ENCODE data around the gene MYBPC1. TPM values are rescaled to one million over a fixed set of nuclear protein-coding genes. Genes with fewer than 3 reads are reported as not detected.

MYBPC1 gene
- total and polyA plus RNA-seq, 2 of the 13 experiments (the other 11 are each of a cell fraction or from before 2014, with no cell fraction given): 0.31 to 0.53 TPM

DNA sequence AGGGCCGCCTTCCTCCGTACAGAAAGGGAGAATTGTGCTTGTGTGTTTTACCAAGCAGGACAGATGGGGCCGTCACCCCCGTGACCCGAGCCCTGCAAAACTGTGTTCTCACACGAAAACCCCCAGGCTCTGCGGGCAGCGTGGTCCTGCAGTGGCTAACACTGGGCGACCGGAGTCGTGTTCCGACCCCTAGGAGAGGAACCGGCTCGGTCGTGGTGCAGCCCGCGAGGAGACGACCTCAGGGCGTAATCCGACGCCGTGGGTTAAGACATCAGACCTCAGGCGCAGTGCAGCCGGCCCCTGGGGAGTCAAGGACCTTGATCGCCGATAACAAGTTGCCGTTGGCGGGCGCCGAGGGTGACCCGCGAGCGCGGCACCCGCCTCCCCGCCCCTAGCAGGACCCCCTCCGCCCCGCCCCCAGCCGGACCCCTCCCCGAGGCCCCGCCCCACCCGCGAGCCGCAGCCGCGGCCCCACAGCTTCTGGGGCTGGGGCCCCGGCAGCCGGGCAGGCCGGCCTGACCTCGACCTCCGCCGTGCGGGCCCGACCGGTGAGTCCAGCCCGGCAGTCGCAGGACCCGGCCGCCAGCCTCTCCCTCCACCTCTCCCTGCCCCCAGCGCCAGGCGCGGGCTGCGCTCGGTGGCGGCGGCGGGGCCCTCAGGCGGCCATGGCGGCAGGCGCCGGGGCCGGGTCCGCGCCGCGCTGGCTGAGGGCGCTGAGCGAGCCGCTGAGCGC is 102.6 kb downstream of the MYBPC1 start, which contains the start of gene CHPT1 (continued):
- peak; percentile 61 for TF ChIP-seq MED1 (CRISPR knock-in tag; IDR thresholded peaks at IDR 0.05)
- no peak for TF ChIP-seq ZNF720 (CRISPR knock-in tag; IDR thresholded peaks at IDR 0.05)
- TF ChIP-seq CEBPB (IDR thresholded peaks at IDR 0.05; ENCODE audit: borderline replicate concordance, low read depth, low read length): no peak
- TF ChIP-seq, protein P1, sequence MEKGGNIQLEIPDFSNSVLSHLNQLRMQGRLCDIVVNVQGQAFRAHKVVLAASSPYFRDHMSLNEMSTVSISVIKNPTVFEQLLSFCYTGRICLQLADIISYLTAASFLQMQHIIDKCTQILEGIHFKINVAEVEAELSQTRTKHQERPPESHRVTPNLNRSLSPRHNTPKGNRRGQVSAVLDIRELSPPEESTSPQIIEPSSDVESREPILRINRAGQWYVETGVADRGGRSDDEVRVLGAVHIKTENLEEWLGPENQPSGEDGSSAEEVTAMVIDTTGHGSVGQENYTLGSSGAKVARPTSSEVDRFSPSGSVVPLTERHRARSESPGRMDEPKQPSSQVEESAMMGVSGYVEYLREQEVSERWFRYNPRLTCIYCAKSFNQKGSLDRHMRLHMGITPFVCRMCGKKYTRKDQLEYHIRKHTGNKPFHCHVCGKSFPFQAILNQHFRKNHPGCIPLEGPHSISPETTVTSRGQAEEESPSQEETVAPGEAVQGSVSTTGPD (CRISPR knock-in tag; IDR thresholded peaks at IDR 0.05): no peak
- peak; percentile 60 for TF ChIP-seq SAP130 (CRISPR knock-in tag; IDR thresholded peaks at IDR 0.05; ENCODE audit: low read depth)
- TF ChIP-seq SMC3 (IDR thresholded peaks at IDR 0.05; ENCODE audit: low read length): no peak
- TF ChIP-seq, protein P2, sequence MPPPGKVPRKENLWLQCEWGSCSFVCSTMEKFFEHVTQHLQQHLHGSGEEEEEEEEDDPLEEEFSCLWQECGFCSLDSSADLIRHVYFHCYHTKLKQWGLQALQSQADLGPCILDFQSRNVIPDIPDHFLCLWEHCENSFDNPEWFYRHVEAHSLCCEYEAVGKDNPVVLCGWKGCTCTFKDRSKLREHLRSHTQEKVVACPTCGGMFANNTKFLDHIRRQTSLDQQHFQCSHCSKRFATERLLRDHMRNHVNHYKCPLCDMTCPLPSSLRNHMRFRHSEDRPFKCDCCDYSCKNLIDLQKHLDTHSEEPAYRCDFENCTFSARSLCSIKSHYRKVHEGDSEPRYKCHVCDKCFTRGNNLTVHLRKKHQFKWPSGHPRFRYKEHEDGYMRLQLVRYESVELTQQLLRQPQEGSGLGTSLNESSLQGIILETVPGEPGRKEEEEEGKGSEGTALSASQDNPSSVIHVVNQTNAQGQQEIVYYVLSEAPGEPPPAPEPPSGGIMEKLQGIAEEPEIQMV (CRISPR knock-in tag; IDR thresholded peaks at IDR 0.05; ENCODE audit: low read depth): no peak
- TF ChIP-seq MAFF (IDR thresholded peaks at IDR 0.05; ENCODE audit: low read depth, low read length): no peak
- TF ChIP-seq, protein P3, sequence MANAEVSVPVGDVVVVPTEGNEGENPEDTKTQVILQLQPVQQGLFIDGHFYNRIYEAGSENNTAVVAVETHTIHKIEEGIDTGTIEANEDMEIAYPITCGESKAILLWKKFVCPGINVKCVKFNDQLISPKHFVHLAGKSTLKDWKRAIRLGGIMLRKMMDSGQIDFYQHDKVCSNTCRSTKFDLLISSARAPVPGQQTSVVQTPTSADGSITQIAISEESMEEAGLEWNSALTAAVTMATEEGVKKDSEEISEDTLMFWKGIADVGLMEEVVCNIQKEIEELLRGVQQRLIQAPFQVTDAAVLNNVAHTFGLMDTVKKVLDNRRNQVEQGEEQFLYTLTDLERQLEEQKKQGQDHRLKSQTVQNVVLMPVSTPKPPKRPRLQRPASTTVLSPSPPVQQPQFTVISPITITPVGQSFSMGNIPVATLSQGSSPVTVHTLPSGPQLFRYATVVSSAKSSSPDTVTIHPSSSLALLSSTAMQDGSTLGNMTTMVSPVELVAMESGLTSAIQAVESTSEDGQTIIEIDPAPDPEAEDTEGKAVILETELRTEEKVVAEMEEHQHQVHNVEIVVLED (CRISPR knock-in tag; IDR thresholded peaks at IDR 0.05; ENCODE audit: borderline replicate concordance): peak; percentile 5; the same call in 1 of the 2 replicates
